ENCODE measurements around the gene TMEM107. TPM values are rescaled to one million over a fixed set of nuclear protein-coding genes. Genes with fewer than 3 reads are reported as not detected.

TMEM107 gene
- total RNA-seq, 2 experiments from 2014 or later = 39.6 to 44.1 TPM

DNA sequence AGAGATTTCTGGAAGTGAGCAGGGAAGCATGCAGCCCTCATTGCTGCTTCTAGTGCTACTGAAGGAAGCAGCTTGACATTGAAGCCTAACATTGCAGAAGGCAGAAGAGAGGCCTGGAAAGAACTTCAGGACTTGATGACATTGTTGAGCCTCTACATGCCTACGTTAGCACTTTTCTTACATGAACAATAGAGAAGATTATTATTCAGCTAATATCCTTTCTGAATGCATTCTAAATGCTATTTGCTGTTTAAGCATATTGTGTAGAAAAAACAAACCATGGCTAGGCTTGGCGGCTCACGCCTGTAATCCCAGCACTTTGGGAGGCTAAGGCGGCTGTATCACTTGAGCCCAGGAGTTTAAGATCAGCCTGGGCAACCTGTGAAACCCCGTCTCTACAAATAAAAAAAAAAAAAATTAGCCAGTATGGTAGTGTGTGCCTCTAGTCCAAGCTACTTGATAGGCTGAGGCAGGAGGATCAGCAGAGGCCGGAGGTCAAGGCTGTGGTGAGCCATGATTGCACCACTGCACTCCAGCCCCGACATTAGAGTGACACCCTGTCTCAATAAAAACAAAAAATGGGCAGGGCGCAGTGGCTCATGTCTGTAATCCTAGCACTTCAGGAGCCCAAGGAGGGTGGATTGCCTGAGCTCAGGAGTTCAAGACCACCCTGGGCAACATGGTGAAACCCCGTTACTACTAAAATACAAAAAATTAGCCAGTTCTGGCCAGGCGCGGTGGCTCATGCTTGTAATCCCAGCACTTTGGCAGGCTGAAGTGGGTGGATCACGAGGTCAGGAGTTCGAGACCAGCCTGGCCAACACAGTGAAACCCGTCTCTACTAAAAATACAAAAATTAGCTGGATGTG lies 36.4 kb upstream of the TMEM107 start:
- Mint-ChIP-seq H3K4me1 (ENCODE audit: low read depth) (peaks cover 27% of the 10 kb centered on the region), H3K27me3 (ENCODE audit: low read depth) (no peaks in the 10 kb centered on the region), H3K4me3 (no peak overlapping the region), H3K27ac (no peak overlapping the region), H3K9me3 (ENCODE audit: insufficient read depth) (no peaks in the 10 kb centered on the region), H3K36me3 (ENCODE audit: low read depth) (peaks cover 25% of the 10 kb centered on the region)
- ATAC-seq = no peak
- POLR2A ChIA-PET = interaction anchor here (1.0 to 9.4 kb wide), 8 partner anchors 11 to 57 kb away, joined by 3 to 92 read pairs (median 30); partner anchors contain the start of gene CTC1
- DNase-seq = no peak
- CTCF ChIA-PET = interaction anchor here (1.0 to 2.2 kb wide), 4 partner anchors 9 to 102 kb away, joined by 3 to 10 read pairs (median 4); no protein-coding TSS in a partner anchor

DNA sequence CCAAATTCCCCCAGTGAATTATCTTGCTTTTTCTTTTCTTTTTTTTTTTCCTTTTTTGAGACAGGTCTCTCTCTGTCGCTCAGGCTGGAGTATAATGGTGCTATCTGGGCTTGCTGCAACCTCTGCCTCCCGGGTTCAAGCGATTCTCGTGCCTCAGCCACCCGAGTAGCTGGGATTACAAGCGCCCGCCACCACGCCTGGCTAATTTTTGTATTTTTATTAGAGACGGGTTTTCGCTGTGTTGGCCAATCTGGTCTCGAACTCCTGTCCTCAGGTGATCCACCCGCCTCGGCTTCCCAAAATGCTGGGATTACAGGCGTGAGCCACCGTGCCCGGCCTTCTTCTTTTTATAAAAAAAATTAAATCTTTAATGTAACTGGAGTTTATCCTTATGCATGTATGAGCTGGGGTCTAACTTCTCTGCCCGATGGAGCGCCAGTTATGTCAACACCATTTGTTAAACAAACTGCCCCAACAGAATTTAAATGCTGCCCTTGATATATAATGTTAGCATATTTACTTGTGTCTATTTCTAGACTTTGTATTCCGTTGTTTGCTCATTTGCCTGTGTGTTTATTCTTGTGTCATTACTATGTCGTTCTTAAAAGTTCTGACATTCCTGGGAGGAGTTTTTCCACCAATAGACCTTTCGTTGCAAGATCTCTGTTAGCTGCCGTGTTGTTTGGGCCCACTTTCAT lies 34.7 kb upstream of the TMEM107 start:
- Mint-ChIP-seq H3K36me3 (ENCODE audit: low read depth) (peaks cover 40% of the 10 kb centered on the region), H3K27ac (peak overlapping the region; percentile 99), H3K4me3 (peak overlapping the region; percentile 99), H3K9me3 (ENCODE audit: insufficient read depth) (no peaks in the 10 kb centered on the region), H3K4me1 (ENCODE audit: low read depth) (peaks cover 41% of the 10 kb centered on the region), H3K27me3 (ENCODE audit: low read depth) (no peaks in the 10 kb centered on the region)
- CTCF ChIA-PET = interaction anchor here (1.0 to 2.1 kb wide), 9 partner anchors 10 to 117 kb away, joined by 3 to 14 read pairs (median 5); no protein-coding TSS in a partner anchor
- POLR2A ChIA-PET = interaction anchor here (0.6 to 9.4 kb wide), 13 partner anchors 11 to 279 kb away, joined by 3 to 92 read pairs (median 6); partner anchors contain the start of genes BORCS6, CNTROB, CTC1 and SLC25A35
- DNase-seq = no peak
- no peak for ATAC-seq

DNA sequence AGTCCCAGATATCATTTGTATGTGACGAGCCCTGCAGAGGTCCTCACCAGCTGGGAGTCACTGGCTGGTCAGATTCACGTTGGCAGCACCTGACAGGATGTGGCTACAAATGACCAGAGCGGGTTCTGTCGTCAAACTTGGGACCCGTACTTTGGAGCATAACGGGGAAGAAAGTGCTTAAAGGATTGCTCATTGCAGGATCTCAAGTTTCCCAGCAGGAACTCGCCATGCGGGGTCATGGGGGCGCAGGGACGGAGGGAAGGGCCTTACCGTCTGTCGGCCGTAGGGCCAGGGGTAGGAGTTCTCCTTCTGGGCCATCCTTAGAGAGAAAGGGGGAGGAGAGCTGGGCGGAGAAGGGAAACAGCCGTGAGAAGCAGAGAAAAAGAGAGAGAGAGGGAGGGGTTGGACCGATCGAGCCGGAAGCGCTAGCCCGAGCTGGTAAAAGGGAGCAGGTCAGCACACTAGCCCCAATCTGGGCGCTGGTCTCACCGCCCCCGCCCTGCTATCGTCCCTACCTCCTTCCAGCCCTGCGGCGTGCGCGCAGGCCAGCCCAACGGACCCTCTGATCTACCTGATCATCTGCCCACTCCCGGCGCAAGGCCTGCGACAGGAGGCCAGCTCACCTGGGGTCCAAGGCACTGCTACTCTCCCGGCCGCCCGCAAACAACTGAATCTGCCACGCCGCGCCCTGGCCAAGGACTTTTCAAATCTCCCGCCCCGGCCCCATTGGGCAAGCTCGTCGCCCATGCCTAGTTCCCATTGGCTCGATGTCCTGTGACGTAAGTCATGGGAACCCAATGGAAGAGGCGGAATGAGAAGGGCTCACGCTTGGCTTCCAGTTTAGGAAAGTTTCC lies 34.0 kb upstream of the TMEM107 start, which contains the start of gene AURKB:
Gene AURKB, minus strand, starts transcription at position 669 of the 854 bp plus-strand sequence. Its CDS starts 351 bp downstream, at position 318.
- CTCF ChIA-PET = interaction anchor here (1.0 to 2.1 kb wide), 9 partner anchors 11 to 117 kb away, joined by 3 to 14 read pairs (median 5); no protein-coding TSS in a partner anchor
- H3K4me1 Mint-ChIP-seq (ENCODE audit: low read depth) = peaks cover 41% of the 10 kb centered on the region

GRCh38 chr17:8206536-8206935 lies 30.4 kb upstream of the TMEM107 start:
- ChIA-PET POLR2A (interaction anchor here (0.6 to 9.4 kb wide), 8 partner anchors 12 to 375 kb away, joined by 3 to 67 read pairs (median 4); partner anchors contain the start of gene BORCS6), CTCF (interaction anchor here (0.7 to 1.2 kb wide), 4 partner anchors 8 to 19 kb away, joined by 3 read pairs; no protein-coding TSS in a partner anchor)
- DNase-seq (no peak), ATAC-seq (no peak)
- Mint-ChIP-seq H3K27ac (no peak overlapping the region), H3K9me3 (ENCODE audit: insufficient read depth) (no peaks in the 10 kb centered on the region), H3K4me1 (ENCODE audit: low read depth) (peaks cover 46% of the 10 kb centered on the region), H3K36me3 (ENCODE audit: low read depth) (peaks cover 71% of the 10 kb centered on the region), H3K27me3 (ENCODE audit: low read depth) (no peaks in the 10 kb centered on the region), H3K4me3 (no peak overlapping the region)

More for the DNA sequence above, 34.0 kb upstream of the TMEM107 start, which contains the start of gene AURKB:
- Mint-ChIP-seq H3K27ac (peak within 1 kb of the TSS; percentile 99), H3K4me3 (peak within 1 kb of the TSS; percentile 99), H3K27me3 (ENCODE audit: low read depth) (no peaks in the 10 kb centered on the region), H3K36me3 (ENCODE audit: low read depth) (peaks cover 45% of the 10 kb centered on the region), H3K9me3 (ENCODE audit: insufficient read depth) (no peaks in the 10 kb centered on the region)
- DNase-seq = peak; percentile 96
- ATAC-seq = peak; percentile 97
- POLR2A ChIA-PET = interaction anchor here (0.6 to 9.4 kb wide), 14 partner anchors 9 to 278 kb away, joined by 3 to 92 read pairs (median 6); partner anchors contain the start of genes BORCS6, CNTROB, CTC1 and SLC25A35

- H3K4me3 Mint-ChIP-seq = no peak overlapping the region
- CTCF ChIA-PET = no interaction called here
- no peak for ATAC-seq
- peaks cover 75% of the 10 kb centered on the region for H3K36me3 Mint-ChIP-seq (ENCODE audit: low read depth)
- H3K27me3 Mint-ChIP-seq (ENCODE audit: low read depth) = no peaks in the 10 kb centered on the region
- DNase-seq = no peak
- POLR2A ChIA-PET = interaction anchor here (0.6 to 9.4 kb wide), 3 partner anchors 11 to 22 kb away, joined by 3 to 67 read pairs (median 4); no protein-coding TSS in a partner anchor
- peaks cover 45% of the 10 kb centered on the region for H3K4me1 Mint-ChIP-seq (ENCODE audit: low read depth)
- no peaks in the 10 kb centered on the region for H3K9me3 Mint-ChIP-seq (ENCODE audit: insufficient read depth)
- peak overlapping the region; percentile 58 for H3K27ac Mint-ChIP-seq
Measured at GRCh38 chr17:8204761-8205555, 28.8 kb upstream of the TMEM107 start.

DNA sequence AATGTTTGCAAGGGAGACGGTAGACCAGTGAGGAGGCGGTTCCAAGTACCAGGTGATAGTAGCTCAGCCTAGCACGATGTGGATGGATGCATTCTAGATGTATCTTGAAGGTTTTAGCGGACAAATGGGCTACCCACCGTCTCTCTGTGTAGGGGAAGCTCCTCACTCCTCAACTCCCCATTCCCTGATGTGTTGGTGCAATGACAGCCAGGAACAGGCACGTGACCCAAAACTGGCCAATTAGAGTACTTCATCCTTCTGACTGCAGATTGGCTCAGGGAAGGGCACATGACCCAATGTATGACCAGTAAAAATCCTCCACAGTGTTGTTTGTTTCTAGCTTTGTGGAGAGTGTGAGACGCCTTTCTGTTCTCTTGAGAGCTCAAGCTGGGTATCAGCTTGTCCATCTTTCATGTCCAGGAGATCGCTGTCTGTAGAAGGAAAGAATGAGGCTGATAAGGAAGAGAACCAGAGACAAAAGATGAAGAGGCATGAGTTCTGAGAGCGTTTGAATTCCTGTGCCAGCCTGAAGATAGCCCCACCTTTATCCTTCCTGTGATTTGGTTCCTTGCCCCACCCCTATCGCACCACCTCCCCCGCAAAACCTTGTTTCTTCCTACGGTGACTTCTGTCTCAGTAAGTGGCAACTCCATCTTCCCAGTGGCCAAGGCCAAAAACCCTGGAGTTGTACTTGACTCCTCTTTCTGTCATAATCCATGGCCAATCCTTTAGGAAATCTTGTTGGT lies 16.1 kb upstream of the TMEM107 start:
- Mint-ChIP-seq H3K4me3 (no peak overlapping the region), H3K27me3 (ENCODE audit: low read depth) (no peaks in the 10 kb centered on the region), H3K4me1 (ENCODE audit: low read depth) (peaks cover 21% of the 10 kb centered on the region), H3K9me3 (ENCODE audit: insufficient read depth) (no peaks in the 10 kb centered on the region), H3K27ac (no peak overlapping the region), H3K36me3 (ENCODE audit: low read depth) (peaks cover 2% of the 10 kb centered on the region)
- ChIA-PET POLR2A (interaction anchor here (0.7 to 7.6 kb wide), 13 partner anchors 15 to 103 kb away, joined by 3 to 212 read pairs (median 4); partner anchors contain the start of genes AURKB, CTC1, RANGRF and SLC25A35), CTCF (interaction anchor here (0.6 to 3.0 kb wide), 6 partner anchors 18 to 109 kb away, joined by 3 to 26 read pairs (median 7); partner anchors contain the start of genes AURKB and SLC25A35)
- ATAC-seq (peak; percentile 36), DNase-seq (peak; percentile 82)

GRCh38 chr17:8190506-8190905 lies 14.3 kb upstream of the TMEM107 start:
- Mint-ChIP-seq H3K4me3 (no peak overlapping the region), H3K27me3 (ENCODE audit: low read depth) (no peaks in the 10 kb centered on the region), H3K9me3 (ENCODE audit: insufficient read depth) (no peaks in the 10 kb centered on the region), H3K27ac (peak overlapping the region; percentile 93), H3K36me3 (ENCODE audit: low read depth) (peaks cover 2% of the 10 kb centered on the region), H3K4me1 (ENCODE audit: low read depth) (peaks cover 11% of the 10 kb centered on the region)
- ChIA-PET CTCF (interaction anchor here (0.9 to 3.0 kb wide), 9 partner anchors 9 to 110 kb away, joined by 3 to 26 read pairs (median 6); partner anchors contain the start of genes CTC1 and TMEM107), POLR2A (interaction anchor here (0.6 to 7.6 kb wide), 12 partner anchors 9 to 105 kb away, joined by 3 to 212 read pairs (median 10); partner anchors contain the start of genes AURKB, CTC1, HES7 and SLC25A35)
- DNase-seq (no peak), ATAC-seq (no peak)

DNA sequence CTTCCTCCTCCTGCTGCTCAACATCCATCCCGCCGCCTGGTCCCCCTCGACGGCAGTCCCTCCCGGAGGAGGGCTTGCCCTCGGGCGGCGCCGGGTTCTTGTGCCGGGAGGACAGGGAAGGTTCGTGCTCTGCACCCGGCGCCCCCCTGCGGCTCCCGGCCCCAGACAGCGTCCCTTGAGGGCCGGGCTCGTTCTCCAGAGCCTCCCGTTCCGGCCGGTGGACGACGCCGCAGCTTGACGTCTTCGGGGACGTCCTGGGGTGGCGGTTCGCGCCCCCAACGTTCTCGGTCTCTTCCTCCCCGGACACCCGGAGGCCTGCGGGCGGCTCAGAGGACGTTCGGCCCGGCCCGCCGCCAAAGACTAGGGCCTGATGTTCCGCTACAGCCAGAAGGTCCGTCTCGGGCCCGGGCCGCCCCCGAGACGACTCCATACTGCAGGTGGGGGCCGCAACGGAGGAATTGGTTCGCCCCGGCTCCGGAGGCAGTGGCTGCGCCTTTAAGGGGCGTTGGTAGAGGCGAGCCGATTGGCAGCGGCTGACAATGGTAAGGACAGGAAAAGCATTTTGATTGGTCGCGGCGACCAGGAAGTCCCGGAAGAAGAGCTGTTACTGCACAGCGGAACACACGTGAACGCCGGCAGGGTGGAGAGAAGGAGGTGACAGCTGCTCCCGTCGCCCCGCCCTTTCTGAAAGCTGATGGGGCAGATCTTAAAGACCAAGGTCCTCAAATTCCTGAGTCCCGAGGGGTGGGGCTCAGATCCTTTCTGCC lies 13.7 kb upstream of the TMEM107 start, which contains the start of gene BORCS6:
Gene BORCS6, minus strand, starts transcription at position 470 of the 767 bp plus-strand sequence. Its CDS starts 40 bp downstream, at position 430.
- peak; percentile 68 for ATAC-seq
- CTCF ChIA-PET = interaction anchor here (0.9 to 4.0 kb wide), 10 partner anchors 10 to 111 kb away, joined by 3 to 34 read pairs (median 6); partner anchors contain the start of genes CTC1 and TMEM107
- Mint-ChIP-seq H3K4me1 (ENCODE audit: low read depth) (peaks cover 11% of the 10 kb centered on the region), H3K4me3 (no peak within 1 kb of the TSS), H3K27me3 (ENCODE audit: low read depth) (no peaks in the 10 kb centered on the region), H3K36me3 (ENCODE audit: low read depth) (peaks cover 2% of the 10 kb centered on the region), H3K9me3 (ENCODE audit: insufficient read depth) (no peaks in the 10 kb centered on the region), H3K27ac (peak within 1 kb of the TSS; percentile 93)
- POLR2A ChIA-PET = interaction anchor here (0.6 to 7.6 kb wide), 12 partner anchors 9 to 106 kb away, joined by 3 to 212 read pairs (median 10); partner anchors contain the start of genes AURKB, CTC1, HES7 and SLC25A35
- peak; percentile 98 for DNase-seq

Data from activated CD8-positive, alpha-beta T cell treated with anti-CD3 and anti-CD28 coated beads, Interleukin-2, amount 10 ng/mL, durations not matched to agents 7 days and 5 days (primary cell).